H1 (cell line): ENCODE measurements around the gene TWF2. TPM values are rescaled to one million over a fixed set of nuclear protein-coding genes. Genes with fewer than 3 reads are reported as not detected.
A peak's percentile ranks its signal among the peaks of the same experiment; 100 is the strongest.

Experiments
- ASH2L ChIP-seq: fragments of 200-600, 300-600 bp; sonication (generic); IDR thresholded peaks from one replicate; pipeline ENCODE4 v1.7.1; 2017; ENCODE audit warnings: low read length
- CHD2 ChIP-seq: IDR thresholded peaks from 2 replicates; pipeline ENCODE4 v1.6.1; 2012; ENCODE audit warnings: low read length, improper control_type of control experiment
- CTCF ChIP-seq, 3 experiments: IDR thresholded peaks; 1 replicate in 2 of 3; 2 replicates in 1 of 3; pipeline versions ENCODE4 v1.5.1 to v1.6.1; 2011; ENCODE audit warnings: low read length in 3 of 3, mild to moderate bottlenecking in 3 of 3, inconsistent platforms in 2 of 3, low read depth in 1 of 3, moderate library complexity in 1 of 3; ENCODE audit not compliant: insufficient read depth in 1 of 3; ENCODE audit errors: control extremely low read depth in 1 of 3
- E2F6 ChIP-seq: IDR thresholded peaks from 2 replicates; pipeline ENCODE4 v1.6.1; 2012; ENCODE audit warnings: inconsistent platforms
- HDAC2 ChIP-seq, 2 experiments: fragments of 300-600 bp in 1 of 2; sonication (generic) in 1 of 2; IDR thresholded peaks; 2 replicates each; pipeline ENCODE4 v1.6.1; 2011 to 2012; ENCODE audit warnings: low read depth in 2 of 2, low read length in 2 of 2, mild to moderate bottlenecking in 2 of 2, moderate library complexity in 2 of 2, borderline replicate concordance in 1 of 2, inconsistent platforms in 1 of 2
- KDM4A ChIP-seq: IDR thresholded peaks from one replicate; pipeline ENCODE4 v1.7.1; 2012; ENCODE audit warnings: low read depth, mild to moderate bottlenecking, moderate library complexity, low read length, inconsistent platforms; ENCODE audit not compliant: severe bottlenecking
- MAX ChIP-seq: IDR thresholded peaks from 2 replicates; pipeline ENCODE4 v1.6.1; 2012; ENCODE audit warnings: inconsistent platforms
- NANOG ChIP-seq: IDR thresholded peaks from 2 replicates; pipeline ENCODE4 v1.6.1; 2011; ENCODE audit warnings: low read length, low read depth, mild to moderate bottlenecking, inconsistent platforms; ENCODE audit not compliant: insufficient read depth, poor library complexity, severe bottlenecking
- NRF1 ChIP-seq: IDR thresholded peaks from 2 replicates; pipeline ENCODE4 v1.6.1; 2011; ENCODE audit warnings: mild to moderate bottlenecking, low read depth, low read length, improper control_type of control experiment
- POLR2A ChIP-seq, 2 experiments: IDR thresholded peaks; 1 replicate in 1 of 2; 2 replicates in 1 of 2; pipeline ENCODE4 v1.6.1; 2011; ENCODE audit warnings: low read depth in 2 of 2, low read length in 2 of 2, mild to moderate bottlenecking in 2 of 2; ENCODE audit errors: control extremely low read depth in 1 of 2
- POLR2AphosphoS5 ChIP-seq: IDR thresholded peaks from 2 replicates; pipeline ENCODE4 v1.6.1; 2011; ENCODE audit warnings: low read depth, low read length
- RBBP5 ChIP-seq: IDR thresholded peaks from 2 replicates; pipeline ENCODE4 v1.7.1; 2012; ENCODE audit warnings: low read depth, mild to moderate bottlenecking, inconsistent platforms, low read length, moderate library complexity, borderline replicate concordance
- TAF1 ChIP-seq: IDR thresholded peaks from 2 replicates; pipeline ENCODE4 v1.6.1; 2011; ENCODE audit warnings: mild to moderate bottlenecking, low read depth, low read length
- TBP ChIP-seq: IDR thresholded peaks from 2 replicates; pipeline ENCODE4 v1.6.1; 2011; ENCODE audit warnings: low read depth, low read length, improper control_type of control experiment
- TCF12 ChIP-seq: IDR thresholded peaks from 2 replicates; pipeline ENCODE4 v1.6.1; 2011; ENCODE audit warnings: low read depth, mild to moderate bottlenecking, low read length
- YY1 ChIP-seq: IDR thresholded peaks from 2 replicates; pipeline ENCODE4 v1.6.1; 2011; ENCODE audit warnings: low read depth, mild to moderate bottlenecking, low read length
- polyA plus RNA-seq, 7 experiments: library from polyadenylated mRNA; depleted of rRNA in 3 of 7; stranded (reverse) in 5 of 7; unstranded in 2 of 7; fragments of >200 nt in 5 of 7; fragments of 200-250 nt in 2 of 7; gene quantifications; 1 replicate in 5 of 7; 2 replicates in 1 of 7; 4 replicates in 1 of 7; pipeline versions ENCODE4 v1.2.1 to v1.2.3, GENCODE V29; 2011 to 2013; ENCODE audit warnings: missing spikeins in 2 of 7, mixed read lengths in 2 of 7
- total RNA-seq: library from RNA; stranded (reverse); fragmentation: NEBNext Ultra II Directional; extraction: Animal tissue kit (Norgen Biotek cat#: 25700); gene quantifications from 2 replicates; pipeline ENCODE4 v1.2.1, GENCODE V29; 2021

TWF2 gene
- total and polyA plus RNA-seq, 2 of the 8 experiments (the other 6 are each of a cell fraction or from before 2014, with no cell fraction given), result 65.2 to 90.4 TPM

- TF ChIP-seq TBP (peak; percentile 91), POLR2A (IDR thresholded peaks at IDR 0.05; ENCODE audit: control extremely low read depth in 1 of 2, low read depth in 2 of 2, low read length in 2 of 2) (peak in 1 of 2 experiments; percentile 85; a peak in 2 of 3 replicates), MAX (peak; percentile 75), KDM4A (peak; percentile 63), NANOG (no peak), YY1 (no peak), CTCF (IDR thresholded peaks at IDR 0.05; ENCODE audit: control extremely low read depth in 1 of 3, insufficient read depth in 1 of 3, low read depth in 1 of 3, low read length in 3 of 3) (peak in 2 of 3 experiments; percentile 6 to 14; a peak in 2 of 4 replicates), TAF1 (peak; percentile 77; the same call in 1 of the 2 replicates), HDAC2 (IDR thresholded peaks at IDR 0.05; ENCODE audit: borderline replicate concordance in 1 of 2, low read depth in 2 of 2, low read length in 2 of 2) (no peak), NRF1 (peak; percentile 99), POLR2AphosphoS5 (peak; percentile 85), E2F6 (peak; percentile 79), RBBP5 (no peak), CHD2 (peak; percentile 56), TCF12 (no peak), ASH2L (peak; percentile 86)
These were observed 40.9 kb downstream of the TWF2 start, which contains the start of gene ALAS1 (continued) for GRCh38 chr3:52197842-52198625.
